GM18519 (cell line): ENCODE results near the gene MARK2.
A peak's percentile ranks its signal among the peaks of the same experiment; 100 is the strongest.
"Not testable (repeated sequence)": the region's sequence is repeated elsewhere in the genome, so short reads cannot be mapped to it uniquely, and the experiment has no call there.

Experiments used
- ATAC-seq: cut with Tn5 transposase; IDR thresholded peaks from one replicate; pipeline ENCODE4 v1.9.1; 2021; ENCODE audit warnings: mild to moderate bottlenecking, moderate library complexity; ENCODE audit not compliant: unreplicated experiment, low FRiP score

Gene MARK2

GRCh38 chr11:63838678-63839507 lies at the start of gene MARK2:
Gene MARK2 (plus strand): TSS chr11:63839110. CDS start chr11:63839507, 397 bp downstream.
- ATAC-seq = peak; percentile 53

- no peak for ATAC-seq
These were observed 47.3 kb upstream of the MARK2 start for GRCh38 chr11:63791495-63792167.

DNA sequence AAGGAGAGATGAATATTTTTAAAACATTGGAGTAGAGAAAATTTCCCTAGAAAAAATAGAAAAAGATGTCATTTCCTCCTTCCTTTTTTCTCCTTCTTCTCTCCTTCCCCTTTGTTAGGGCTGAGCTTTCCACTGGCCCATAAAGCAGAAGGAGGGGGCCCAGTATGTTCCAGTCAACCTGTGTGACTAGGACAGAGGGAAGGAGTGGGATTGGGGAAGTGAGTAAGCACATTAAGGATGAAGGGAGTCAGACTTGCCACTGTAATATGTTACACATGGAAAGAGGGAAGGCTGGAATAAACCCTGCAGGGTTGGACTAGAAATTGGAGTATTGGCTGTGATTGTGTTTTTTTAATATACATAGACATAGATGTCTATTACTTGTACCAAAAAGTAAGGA lies 45.7 kb upstream of the MARK2 start:
- ATAC-seq = no peak

DNA sequence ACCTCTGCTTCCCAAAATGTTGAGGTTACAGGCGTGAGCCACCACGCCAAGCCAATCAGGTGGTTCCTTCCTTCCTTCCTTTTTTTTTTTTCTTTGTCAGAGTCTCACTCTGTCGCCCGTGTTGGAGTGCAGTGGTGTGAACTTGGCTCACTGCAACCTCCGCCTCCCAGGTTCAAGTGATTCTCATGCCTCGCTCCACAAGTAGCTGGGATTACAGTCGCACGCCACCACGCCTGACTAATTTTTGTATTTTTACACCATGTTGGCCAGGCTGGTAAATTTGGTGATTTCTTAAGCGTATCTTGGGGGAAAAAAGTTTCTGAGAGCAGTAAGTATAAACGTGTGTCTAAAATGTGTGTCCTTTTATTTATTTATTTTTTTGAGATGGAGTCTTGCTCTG lies 43.8 kb upstream of the MARK2 start:
- ATAC-seq = no peak

- no peak for ATAC-seq
These were observed 38.0 kb upstream of the MARK2 start for GRCh38 chr11:63800921-63801320.

DNA sequence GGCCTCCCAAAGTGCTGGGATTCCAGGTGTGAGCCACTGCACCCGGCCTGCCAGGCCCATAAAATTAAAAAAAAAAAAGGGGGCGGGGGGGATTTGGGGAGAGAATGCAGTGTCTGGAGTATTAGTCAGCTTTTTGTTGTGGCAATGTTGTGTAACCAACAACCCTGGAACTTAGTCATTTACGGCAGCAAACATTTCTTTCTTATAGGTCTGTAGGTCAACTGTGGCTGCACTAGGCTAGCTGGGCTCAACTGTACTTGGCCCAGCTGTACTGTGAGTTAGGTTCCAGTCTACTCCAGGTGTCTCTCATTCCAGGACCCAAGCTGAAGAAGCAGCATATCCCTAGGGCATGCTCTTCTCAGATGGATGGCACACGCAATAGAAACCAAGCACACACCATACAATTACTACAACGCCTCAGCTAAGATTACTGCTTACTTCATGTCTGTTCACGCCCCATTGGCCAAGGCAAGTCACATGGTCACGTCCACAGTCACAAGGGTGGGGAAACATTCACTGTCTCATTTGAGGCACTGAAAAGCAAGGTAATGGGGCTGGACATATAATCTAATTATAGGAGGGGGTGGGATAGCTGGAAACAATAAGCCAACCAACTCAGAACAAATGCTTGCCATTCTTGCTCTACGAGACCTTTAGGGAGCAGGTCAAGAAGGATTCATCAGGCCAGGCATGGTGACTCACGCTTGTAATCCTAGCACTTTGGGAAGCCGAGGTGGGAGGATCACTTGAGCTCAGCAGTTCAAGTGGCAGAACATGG lies 36.1 kb upstream of the MARK2 start:
- ATAC-seq = no peak

- no peak for ATAC-seq
These were observed 34.7 kb upstream of the MARK2 start for GRCh38 chr11:63804259-63804658.

GRCh38 chr11:63805844-63806415 lies 33.0 kb upstream of the MARK2 start:
- no peak for ATAC-seq

- not testable (repeated sequence) for ATAC-seq
These were observed 28.5 kb upstream of the MARK2 start for GRCh38 chr11:63810383-63810782.

DNA sequence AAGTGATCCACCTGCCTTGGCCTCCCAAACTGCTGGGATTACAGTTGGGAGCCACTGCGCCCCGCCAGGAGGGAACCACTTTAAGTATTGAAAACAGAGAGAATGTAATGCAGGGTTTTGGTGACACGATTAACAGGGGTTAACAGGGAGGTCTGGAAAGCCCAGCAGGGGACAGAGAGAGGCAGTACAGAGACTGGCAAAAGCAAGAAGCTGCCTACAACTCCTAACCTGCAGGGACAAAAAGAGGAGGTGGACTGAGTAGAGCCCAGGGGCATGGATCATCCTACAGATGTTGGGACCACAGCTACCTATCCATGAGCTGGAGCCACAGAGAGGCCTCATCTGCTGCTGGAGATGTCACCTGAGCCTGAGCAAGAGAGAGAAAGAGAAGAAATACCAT lies 27.4 kb upstream of the MARK2 start:
- ATAC-seq = no peak

- ATAC-seq = peak; percentile 55
These were observed 25.8 kb upstream of the MARK2 start, which contains the start of gene SPINDOC for GRCh38 chr11:63813035-63813562. Gene SPINDOC (plus strand): TSS chr11:63813456. CDS start chr11:63813687, 231 bp downstream.

DNA sequence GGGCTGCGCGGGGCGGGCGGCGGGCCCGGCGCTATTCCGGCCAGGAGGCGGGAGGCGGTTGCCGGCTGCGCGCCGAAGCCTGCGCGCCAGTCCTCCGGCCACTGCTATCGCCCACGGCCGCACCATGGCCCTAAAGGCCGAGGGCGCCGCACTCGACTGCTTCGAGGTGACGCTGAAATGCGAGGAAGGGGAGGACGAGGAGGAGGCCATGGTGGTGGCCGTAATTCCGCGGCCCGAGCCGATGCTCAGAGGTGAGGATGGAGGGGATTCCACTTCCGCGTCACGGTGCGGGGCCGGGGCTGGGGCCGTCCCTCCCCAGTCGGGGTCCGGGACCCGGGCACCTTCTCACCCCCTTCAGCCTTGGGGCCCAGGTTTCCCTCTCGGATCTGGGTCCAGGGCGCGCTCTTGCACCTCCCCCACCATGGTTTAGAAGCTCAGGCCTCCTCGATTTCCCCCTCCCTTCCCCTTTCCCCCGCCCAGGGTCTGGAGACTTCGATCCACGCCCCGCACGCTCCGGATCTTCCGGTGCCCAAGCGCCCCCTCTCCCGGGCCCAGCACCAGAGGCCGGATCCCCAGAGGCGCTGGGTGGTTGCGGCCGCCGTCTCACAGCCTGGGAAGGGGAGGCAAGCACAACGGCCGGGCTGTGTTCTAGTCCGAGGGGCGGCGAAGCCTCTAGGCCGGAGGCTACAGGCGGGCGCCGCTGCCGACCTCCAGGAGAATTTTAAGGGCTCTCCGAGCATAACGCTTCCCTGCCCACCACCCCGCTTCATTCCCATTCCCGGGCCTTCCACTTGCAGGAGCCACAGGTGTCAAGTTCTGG lies 25.1 kb upstream of the MARK2 start:
- peak; percentile 32 for ATAC-seq

DNA sequence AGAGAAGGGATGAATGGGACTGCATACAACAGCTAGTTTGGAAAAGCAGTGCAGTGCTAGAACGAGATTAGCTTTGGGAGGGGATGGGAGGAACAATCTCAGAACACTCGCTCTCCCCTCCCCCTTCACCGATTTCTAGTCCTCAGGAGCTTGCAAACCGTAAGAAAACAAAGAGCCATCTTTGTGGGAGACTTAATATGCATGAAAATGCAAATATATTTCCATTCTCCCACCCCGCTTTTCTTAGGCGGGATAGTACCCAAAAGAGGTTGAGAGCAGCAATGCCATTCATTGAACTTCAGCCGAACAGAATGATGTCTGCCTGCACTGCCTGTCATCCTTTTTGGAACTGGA lies 24.6 kb upstream of the MARK2 start:
- no peak for ATAC-seq

- no peak for ATAC-seq
These were observed 22.7 kb upstream of the MARK2 start for GRCh38 chr11:63816166-63816565.

- no peak for ATAC-seq
These were observed 22.2 kb upstream of the MARK2 start for GRCh38 chr11:63816732-63817131.

DNA sequence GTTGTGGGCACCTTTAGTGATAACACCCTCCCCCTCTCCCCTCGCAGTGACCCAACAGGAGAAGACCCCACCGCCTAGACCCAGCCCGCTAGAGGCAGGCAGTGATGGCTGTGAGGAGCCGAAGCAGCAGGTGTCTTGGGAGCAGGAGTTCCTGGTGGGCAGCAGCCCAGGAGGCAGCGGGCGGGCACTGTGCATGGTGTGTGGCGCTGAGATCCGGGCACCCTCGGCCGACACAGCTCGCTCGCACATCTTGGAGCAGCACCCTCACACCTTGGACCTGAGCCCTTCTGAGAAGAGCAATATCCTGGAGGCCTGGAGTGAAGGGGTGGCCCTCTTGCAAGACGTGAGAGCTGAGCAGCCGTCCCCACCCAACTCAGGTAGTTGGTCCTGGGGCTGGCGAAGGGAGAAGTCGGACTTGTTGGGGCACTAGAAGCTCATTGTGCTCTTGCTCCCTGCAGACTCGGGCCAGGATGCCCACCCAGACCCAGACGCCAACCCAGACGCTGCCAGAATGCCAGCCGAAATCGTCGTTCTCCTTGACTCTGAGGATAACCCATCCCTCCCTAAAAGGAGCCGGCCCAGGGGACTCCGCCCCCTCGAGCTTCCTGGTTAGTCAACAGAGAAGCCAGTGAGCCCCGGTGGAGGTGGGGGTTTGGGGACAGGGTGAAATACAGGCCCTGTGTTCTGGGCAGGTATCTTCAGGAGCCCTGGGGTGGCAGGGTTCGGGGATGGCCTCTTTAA lies 21.0 kb upstream of the MARK2 start:
- ATAC-seq = no peak

DNA sequence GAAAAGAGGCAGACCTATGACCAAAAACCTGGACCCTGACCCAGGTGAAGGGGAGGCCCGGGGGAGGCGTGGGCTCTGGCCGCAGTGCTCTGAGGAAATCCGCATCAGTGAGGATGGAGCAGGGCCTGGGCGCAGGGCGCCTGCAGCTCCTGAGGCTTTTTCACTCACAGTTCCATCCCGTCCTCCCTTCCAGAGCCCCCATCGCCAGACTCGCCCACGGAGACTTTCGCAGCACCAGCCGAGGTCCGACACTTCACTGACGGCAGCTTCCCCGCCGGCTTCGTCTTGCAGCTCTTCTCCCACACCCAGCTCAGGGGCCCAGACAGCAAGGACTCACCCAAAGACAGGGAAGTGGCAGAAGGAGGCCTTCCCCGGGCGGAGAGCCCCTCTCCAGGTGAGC lies 20.3 kb upstream of the MARK2 start:
- no peak for ATAC-seq

DNA sequence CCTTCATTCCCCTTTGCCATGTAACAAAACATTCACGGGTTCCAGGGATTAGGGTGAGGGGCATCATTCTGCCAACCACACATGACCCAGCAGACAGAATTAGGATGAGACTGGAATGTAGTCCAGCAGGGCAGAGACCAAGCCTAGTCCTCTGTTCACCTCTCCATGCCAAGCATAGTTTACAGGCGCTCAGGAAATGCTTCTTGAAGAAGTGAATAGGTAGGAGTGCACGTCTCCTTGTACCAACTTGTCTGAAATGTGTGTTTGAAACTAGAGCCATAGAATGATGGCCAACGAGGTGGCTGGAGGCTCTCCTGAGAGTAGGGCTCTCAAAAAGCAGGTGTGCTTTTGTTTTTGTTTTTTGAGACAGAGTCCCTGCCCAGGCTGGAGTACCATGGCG lies 17.5 kb upstream of the MARK2 start:
- ATAC-seq = no peak
